ENCODE results near the gene ALOX15B. TPM values are rescaled to one million over a fixed set of nuclear protein-coding genes. Genes with fewer than 3 reads are reported as not detected.
"Not testable (repeated sequence)": the region's sequence is repeated elsewhere in the genome, so short reads cannot be mapped to it uniquely, and the experiment has no call there.

The ALOX15B gene
- total RNA-seq, 1 donor, result under 0.01 TPM

DNA sequence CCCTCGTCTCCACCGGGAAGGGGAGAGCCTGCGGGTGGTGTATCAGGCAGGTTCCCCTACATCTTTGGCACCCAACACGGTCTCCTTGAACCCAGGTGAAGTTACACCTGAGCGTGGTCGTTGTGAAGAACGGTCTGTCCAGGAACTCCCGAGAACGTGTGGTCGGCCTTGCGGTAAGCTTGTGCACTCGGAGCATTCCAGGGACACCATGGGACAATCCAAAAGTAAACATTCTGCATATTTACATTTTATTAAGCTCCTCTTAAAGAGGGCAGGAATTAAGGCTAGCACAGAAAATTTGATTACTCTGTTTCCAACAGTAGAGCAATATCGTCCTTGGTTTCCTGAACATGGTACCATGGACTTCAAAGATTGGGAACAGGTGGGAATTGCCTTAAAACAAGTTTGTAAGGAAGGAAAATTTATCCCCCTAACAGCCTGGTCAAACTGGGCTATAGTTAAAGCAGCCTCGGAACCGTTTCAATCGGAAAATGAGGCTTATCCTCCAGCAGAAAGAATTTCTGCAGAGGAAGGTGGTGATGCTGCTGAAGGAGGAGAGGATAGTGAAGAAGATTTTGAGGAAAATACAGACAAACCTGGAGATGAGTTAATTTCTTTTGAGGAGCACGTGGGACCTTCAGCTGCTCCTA is 18.2 kb downstream of the ALOX15B start:
- Histone ChIP-seq H3K4me1 (ENCODE audit: insufficient read depth, low read length) (peaks cover 13% of the 10 kb centered on the region), H2AFZ (ENCODE audit: low read length) (no peak overlapping the region), H3K79me2 (ENCODE audit: insufficient read depth, low read length) (no peaks in the 10 kb centered on the region), H3K4me2 (ENCODE audit: insufficient read depth, low read length) (no peak overlapping the region), H3K27ac (ENCODE audit: low read depth, low read length) (no peak overlapping the region), H3K27me3 (ENCODE audit: insufficient read depth, low read length) (peaks cover 60% of the 10 kb centered on the region), H3K36me3 (ENCODE audit: insufficient read depth, low read length) (no peaks in the 10 kb centered on the region), H4K20me1 (ENCODE audit: insufficient read depth, low read length) (no peaks in the 10 kb centered on the region), H3K4me3 (ENCODE audit: insufficient read depth, low read length) (no peak overlapping the region), H3K9me3 (ENCODE audit: low read depth, low read length) (no peaks in the 10 kb centered on the region)
- TF ChIP-seq, protein P1, sequence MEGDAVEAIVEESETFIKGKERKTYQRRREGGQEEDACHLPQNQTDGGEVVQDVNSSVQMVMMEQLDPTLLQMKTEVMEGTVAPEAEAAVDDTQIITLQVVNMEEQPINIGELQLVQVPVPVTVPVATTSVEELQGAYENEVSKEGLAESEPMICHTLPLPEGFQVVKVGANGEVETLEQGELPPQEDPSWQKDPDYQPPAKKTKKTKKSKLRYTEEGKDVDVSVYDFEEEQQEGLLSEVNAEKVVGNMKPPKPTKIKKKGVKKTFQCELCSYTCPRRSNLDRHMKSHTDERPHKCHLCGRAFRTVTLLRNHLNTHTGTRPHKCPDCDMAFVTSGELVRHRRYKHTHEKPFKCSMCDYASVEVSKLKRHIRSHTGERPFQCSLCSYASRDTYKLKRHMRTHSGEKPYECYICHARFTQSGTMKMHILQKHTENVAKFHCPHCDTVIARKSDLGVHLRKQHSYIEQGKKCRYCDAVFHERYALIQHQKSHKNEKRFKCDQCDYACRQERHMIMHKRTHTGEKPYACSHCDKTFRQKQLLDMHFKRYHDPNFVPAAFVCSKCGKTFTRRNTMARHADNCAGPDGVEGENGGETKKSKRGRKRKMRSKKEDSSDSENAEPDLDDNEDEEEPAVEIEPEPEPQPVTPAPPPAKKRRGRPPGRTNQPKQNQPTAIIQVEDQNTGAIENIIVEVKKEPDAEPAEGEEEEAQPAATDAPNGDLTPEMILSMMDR (IDR thresholded peaks at IDR 0.05; ENCODE audit: extremely low read depth, low read depth, low read length), result no peak
- DNase-seq (ENCODE audit: insufficient read length, low spot score, missing footprints), result peak; percentile 85

DNA sequence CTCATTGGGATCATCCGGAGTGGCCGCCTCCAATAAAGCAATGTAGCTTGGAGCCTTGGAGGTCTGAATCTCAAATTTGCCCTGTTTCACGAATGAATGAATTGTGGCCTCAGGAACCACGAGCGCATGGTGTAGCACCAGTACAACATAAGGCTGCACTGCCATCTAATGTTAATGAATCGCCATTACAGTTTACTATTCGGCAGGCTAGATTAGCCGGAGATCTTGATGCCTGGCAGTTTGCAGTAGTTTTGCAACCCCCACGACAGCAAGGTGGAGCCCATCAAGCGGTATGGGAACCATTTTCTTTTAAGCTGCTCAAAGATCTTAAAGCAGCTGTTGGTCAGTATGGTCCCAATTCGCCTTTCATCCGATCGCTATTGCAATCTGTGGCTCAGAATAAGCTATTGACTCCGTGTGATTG is 18.8 kb downstream of the ALOX15B start:
- Histone ChIP-seq H3K27me3 (ENCODE audit: insufficient read depth, low read length) (peaks cover 60% of the 10 kb centered on the region), H2AFZ (ENCODE audit: low read length) (peak overlapping the region; percentile 52), H3K79me2 (ENCODE audit: insufficient read depth, low read length) (no peaks in the 10 kb centered on the region), H4K20me1 (ENCODE audit: insufficient read depth, low read length) (no peaks in the 10 kb centered on the region), H3K4me1 (ENCODE audit: insufficient read depth, low read length) (peaks cover 13% of the 10 kb centered on the region), H3K9me3 (ENCODE audit: low read depth, low read length) (no peaks in the 10 kb centered on the region), H3K27ac (ENCODE audit: low read depth, low read length) (no peak overlapping the region), H3K36me3 (ENCODE audit: insufficient read depth, low read length) (no peaks in the 10 kb centered on the region), H3K4me3 (ENCODE audit: insufficient read depth, low read length) (no peak overlapping the region), H3K4me2 (ENCODE audit: insufficient read depth, low read length) (peak overlapping the region; percentile 44)
- TF ChIP-seq, protein P1 (IDR thresholded peaks at IDR 0.05; ENCODE audit: extremely low read depth, low read depth, low read length), result peak; percentile 75
- peak; percentile 89 for DNase-seq (ENCODE audit: insufficient read length, low spot score, missing footprints)

DNA sequence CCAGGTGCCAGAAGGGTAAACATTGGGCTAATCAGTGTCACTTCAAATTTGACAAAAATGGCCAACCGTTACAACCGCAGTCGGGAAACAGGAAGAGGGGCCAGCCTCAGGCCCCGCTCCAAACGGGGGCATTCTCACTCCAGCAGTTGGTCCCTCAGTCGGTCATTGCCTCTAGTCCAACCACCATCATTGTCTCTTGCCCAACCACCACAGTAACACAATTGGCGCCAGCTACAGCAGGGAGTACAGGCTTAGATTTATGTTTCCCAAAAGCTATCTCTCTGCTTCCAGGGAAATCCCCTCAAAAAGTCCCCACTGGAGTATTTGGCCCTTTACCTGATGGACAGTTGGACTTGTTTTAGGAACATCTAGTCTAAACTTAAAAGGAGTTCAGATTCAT is 20.3 kb downstream of the ALOX15B start:
- TF ChIP-seq, protein P1 (IDR thresholded peaks at IDR 0.05; ENCODE audit: extremely low read depth, low read depth, low read length), result no peak
- H3K4me3 ChIP-seq (ENCODE audit: insufficient read depth, low read length), result no peak overlapping the region
- peak; percentile 68 for DNase-seq (ENCODE audit: insufficient read length, low spot score, missing footprints)
- peaks cover 67% of the 10 kb centered on the region for H3K27me3 ChIP-seq (ENCODE audit: insufficient read depth, low read length)
- H3K36me3 ChIP-seq (ENCODE audit: insufficient read depth, low read length), result no peaks in the 10 kb centered on the region
- no peak overlapping the region for H2AFZ ChIP-seq (ENCODE audit: low read length)
- no peak overlapping the region for H3K4me2 ChIP-seq (ENCODE audit: insufficient read depth, low read length)
- H3K27ac ChIP-seq (ENCODE audit: low read depth, low read length), result no peak overlapping the region
- H3K4me1 ChIP-seq (ENCODE audit: insufficient read depth, low read length), result peaks cover 13% of the 10 kb centered on the region
- H3K9me3 ChIP-seq (ENCODE audit: low read depth, low read length), result no peaks in the 10 kb centered on the region
- no peaks in the 10 kb centered on the region for H3K79me2 ChIP-seq (ENCODE audit: insufficient read depth, low read length)
- no peaks in the 10 kb centered on the region for H4K20me1 ChIP-seq (ENCODE audit: insufficient read depth, low read length)

DNA sequence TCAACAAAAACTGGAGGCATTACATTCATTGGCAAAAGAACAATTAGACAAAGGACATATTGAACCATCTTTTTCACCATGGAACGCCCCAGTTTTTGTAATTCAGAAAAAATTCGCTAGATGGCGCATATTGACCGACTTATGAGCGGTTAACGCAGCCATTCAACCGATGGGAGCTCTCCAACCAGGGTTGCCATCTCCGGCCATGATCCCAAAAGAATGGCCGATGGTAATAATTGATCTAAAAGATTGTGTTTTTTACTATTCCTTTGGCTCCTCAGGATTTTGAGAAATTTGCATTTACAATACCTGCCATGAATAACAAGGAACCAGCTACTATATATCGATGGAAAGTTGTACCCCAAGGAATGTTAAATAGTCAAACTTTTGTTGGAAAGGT is 21.4 kb downstream of the ALOX15B start:
- Histone ChIP-seq H4K20me1 (ENCODE audit: insufficient read depth, low read length) (no peaks in the 10 kb centered on the region), H3K79me2 (ENCODE audit: insufficient read depth, low read length) (no peaks in the 10 kb centered on the region), H2AFZ (ENCODE audit: low read length) (no peak overlapping the region), H3K27ac (ENCODE audit: low read depth, low read length) (no peak overlapping the region), H3K4me3 (ENCODE audit: insufficient read depth, low read length) (no peak overlapping the region), H3K27me3 (ENCODE audit: insufficient read depth, low read length) (peaks cover 75% of the 10 kb centered on the region), H3K9me3 (ENCODE audit: low read depth, low read length) (no peaks in the 10 kb centered on the region), H3K4me1 (ENCODE audit: insufficient read depth, low read length) (peaks cover 13% of the 10 kb centered on the region), H3K4me2 (ENCODE audit: insufficient read depth, low read length) (no peak overlapping the region), H3K36me3 (ENCODE audit: insufficient read depth, low read length) (no peaks in the 10 kb centered on the region)
- peak; percentile 94 for DNase-seq (ENCODE audit: insufficient read length, low spot score, missing footprints)
- TF ChIP-seq, protein P1 (IDR thresholded peaks at IDR 0.05; ENCODE audit: extremely low read depth, low read depth, low read length), result peak; percentile 70

DNA sequence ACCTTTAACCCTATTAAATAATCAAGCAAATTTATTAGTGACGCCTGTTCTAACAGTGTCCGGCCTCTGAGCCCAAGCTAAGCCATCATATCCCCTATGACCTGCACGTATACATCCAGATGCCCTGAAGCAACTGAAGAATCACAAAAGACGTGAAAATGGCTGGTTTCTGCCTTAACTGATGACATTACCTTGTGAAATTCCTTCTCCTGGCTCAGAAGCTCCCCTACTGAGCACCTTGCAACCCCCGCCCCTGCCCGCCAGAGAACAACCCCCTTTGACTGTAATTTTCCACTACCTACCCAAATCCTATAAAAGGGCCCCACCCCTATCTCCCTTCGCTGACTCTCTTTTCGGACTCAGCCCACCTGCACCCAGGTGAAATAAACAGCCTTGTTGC is 23.0 kb downstream of the ALOX15B start:
- not testable (repeated sequence) for H3K9me3 ChIP-seq (ENCODE audit: low read depth, low read length); H3K4me3 ChIP-seq (ENCODE audit: insufficient read depth, low read length); H3K27ac ChIP-seq (ENCODE audit: low read depth, low read length); H3K79me2 ChIP-seq (ENCODE audit: insufficient read depth, low read length); H4K20me1 ChIP-seq (ENCODE audit: insufficient read depth, low read length); H3K36me3 ChIP-seq (ENCODE audit: insufficient read depth, low read length); H2AFZ ChIP-seq (ENCODE audit: low read length); H3K4me1 ChIP-seq (ENCODE audit: insufficient read depth, low read length); DNase-seq (ENCODE audit: insufficient read length, low spot score, missing footprints); H3K4me2 ChIP-seq (ENCODE audit: insufficient read depth, low read length)
- peaks cover 79% of the 10 kb centered on the region for H3K27me3 ChIP-seq (ENCODE audit: insufficient read depth, low read length)

All from osteoblast (primary cell).